ENCODE measurements around the gene LHPP.

- TF ChIP-seq, protein P1, sequence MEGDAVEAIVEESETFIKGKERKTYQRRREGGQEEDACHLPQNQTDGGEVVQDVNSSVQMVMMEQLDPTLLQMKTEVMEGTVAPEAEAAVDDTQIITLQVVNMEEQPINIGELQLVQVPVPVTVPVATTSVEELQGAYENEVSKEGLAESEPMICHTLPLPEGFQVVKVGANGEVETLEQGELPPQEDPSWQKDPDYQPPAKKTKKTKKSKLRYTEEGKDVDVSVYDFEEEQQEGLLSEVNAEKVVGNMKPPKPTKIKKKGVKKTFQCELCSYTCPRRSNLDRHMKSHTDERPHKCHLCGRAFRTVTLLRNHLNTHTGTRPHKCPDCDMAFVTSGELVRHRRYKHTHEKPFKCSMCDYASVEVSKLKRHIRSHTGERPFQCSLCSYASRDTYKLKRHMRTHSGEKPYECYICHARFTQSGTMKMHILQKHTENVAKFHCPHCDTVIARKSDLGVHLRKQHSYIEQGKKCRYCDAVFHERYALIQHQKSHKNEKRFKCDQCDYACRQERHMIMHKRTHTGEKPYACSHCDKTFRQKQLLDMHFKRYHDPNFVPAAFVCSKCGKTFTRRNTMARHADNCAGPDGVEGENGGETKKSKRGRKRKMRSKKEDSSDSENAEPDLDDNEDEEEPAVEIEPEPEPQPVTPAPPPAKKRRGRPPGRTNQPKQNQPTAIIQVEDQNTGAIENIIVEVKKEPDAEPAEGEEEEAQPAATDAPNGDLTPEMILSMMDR (conservative IDR thresholded peaks at IDR 0.05 in 1 of 2, IDR thresholded peaks at IDR 0.05 in 1 of 2; ENCODE audit: low read depth in 1 of 2, low read length in 2 of 2) = no peak
- TF ChIP-seq EZH2 (IDR thresholded peaks at IDR 0.05; ENCODE audit: low read length, missing control alignments) = no peak
Observed at GRCh38 chr10:124550293-124551034, 88.8 kb downstream of the LHPP start.
